HG03439 (cell line): Measurements from ENCODE around the gene ANKRD65.
"Not testable (repeated sequence)": the region's sequence is repeated elsewhere in the genome, so short reads cannot be mapped to it uniquely, and the experiment has no call there.

Experiments used
- ATAC-seq: cut with Tn5 transposase; IDR thresholded peaks from one replicate; pipeline ENCODE4 v1.9.1; 2021; ENCODE audit warnings: mild to moderate bottlenecking, moderate library complexity; ENCODE audit not compliant: unreplicated experiment

ANKRD65 gene

GRCh38 chr1:1399187-1399871 lies 21.7 kb downstream of the ANKRD65 start, which contains the start of gene CCNL2:
Gene CCNL2 (minus strand): TSS chr1:1399335. CDS start chr1:1399306, 29 bp downstream.
- peak; percentile 87 for ATAC-seq

GRCh38 chr1:1398677-1399186 lies 22.3 kb downstream of the ANKRD65 start:
- peak; percentile 14 for ATAC-seq

GRCh38 chr1:1397839-1398523 lies 23.1 kb downstream of the ANKRD65 start:
- no peak for ATAC-seq

GRCh38 chr1:1395166-1395565 lies 25.9 kb downstream of the ANKRD65 start:
- no peak for ATAC-seq

- no peak for ATAC-seq
These were observed 27.0 kb downstream of the ANKRD65 start for GRCh38 chr1:1394116-1394515.

- ATAC-seq, result no peak
These were observed 27.6 kb downstream of the ANKRD65 start for GRCh38 chr1:1393428-1393827.

- no peak for ATAC-seq
These were observed 28.1 kb downstream of the ANKRD65 start for GRCh38 chr1:1393014-1393413.

- ATAC-seq, result no peak
These were observed 29.9 kb downstream of the ANKRD65 start for GRCh38 chr1:1391225-1391624.

GRCh38 chr1:1390675-1391074 lies 30.4 kb downstream of the ANKRD65 start:
- no peak for ATAC-seq

- ATAC-seq, result no peak
These were observed 33.0 kb downstream of the ANKRD65 start for GRCh38 chr1:1388078-1388472.

- no peak for ATAC-seq
These were observed 33.7 kb downstream of the ANKRD65 start for GRCh38 chr1:1387098-1388077.

GRCh38 chr1:1385931-1386330 lies 35.1 kb downstream of the ANKRD65 start:
- no peak for ATAC-seq

- not testable (repeated sequence) for ATAC-seq
These were observed 35.7 kb downstream of the ANKRD65 start for GRCh38 chr1:1385339-1385738.

- ATAC-seq, result no peak
These were observed 39.8 kb downstream of the ANKRD65 start for GRCh38 chr1:1381294-1381693.

- ATAC-seq, result no peak
These were observed 40.2 kb downstream of the ANKRD65 start for GRCh38 chr1:1380860-1381259.

GRCh38 chr1:1377540-1378205 lies 43.4 kb downstream of the ANKRD65 start:
- no peak for ATAC-seq

GRCh38 chr1:1376551-1377226 lies 44.4 kb downstream of the ANKRD65 start:
- no peak for ATAC-seq

GRCh38 chr1:1374929-1375662 lies 46.0 kb downstream of the ANKRD65 start, which contains the start of gene AURKAIP1:
Gene AURKAIP1 (minus strand): TSS chr1:1375207. CDS start chr1:1374756, 451 bp downstream.
- ATAC-seq, result peak; percentile 89

- ATAC-seq, result peak; percentile 3
These were observed 46.5 kb downstream of the ANKRD65 start for GRCh38 chr1:1374589-1374928.
